Esophagus squamous epithelium (tissue), 5 donors: Measurements from ENCODE around the gene KCNJ1. TPM values are rescaled to one million over a fixed set of nuclear protein-coding genes. Genes with fewer than 3 reads are reported as not detected.

Source experiments
- DNase-seq: peaks from one replicate; lab custom pipeline; 2025; lab: John Stamatoyannopoulos, UW
- H3K27ac ChIP-seq, 4 donors: fragments of 200-600 bp; sonication (generic); one replicate each; pipeline ENCODE4 v1.5.1; 2016 to 2019; ENCODE audit warnings: mild to moderate bottlenecking in 1 of 4
- H3K27me3 ChIP-seq, 4 donors: fragments of 200-600 bp; sonication (generic); 1 replicate in 3 of 4; 2 replicates in 1 of 4; pipeline versions ENCODE4 v1.5.1 to v1.6.0; 2017 to 2021; ENCODE audit warnings: antibody characterized with exemption in 1 of 4
- H3K36me3 ChIP-seq, 3 donors: fragments of 200-600 bp; sonication (generic); one replicate each; pipeline ENCODE4 v1.5.1; 2016 to 2019
- H3K4me1 ChIP-seq, 3 donors: fragments of 200-600 bp; sonication (generic); one replicate each; pipeline ENCODE4 v1.5.1; 2017 to 2019
- H3K4me3 ChIP-seq, 4 donors: fragments of 200-600 bp; sonication (generic); 1 replicate in 3 of 4; 2 replicates in 1 of 4; pipeline ENCODE4 v1.5.1; 2016 to 2019; ENCODE audit warnings: mild to moderate bottlenecking in 2 of 4, moderate library complexity in 1 of 4
- H3K9me3 ChIP-seq, 3 donors: fragments of 200-600 bp; sonication (generic); one replicate each; pipeline ENCODE4 v1.5.1; 2016 to 2019
- CTCF ChIP-seq, 6 experiments: fragments of 450-650 bp in 4 of 6; fragments of 200-600 bp in 2 of 6; sonication (generic) in 2 of 6; IDR thresholded peaks; one replicate each; pipeline ENCODE4 v1.5.1; 2016 to 2019; ENCODE audit warnings: antibody characterized with exemption in 6 of 6, mild to moderate bottlenecking in 4 of 6, moderate library complexity in 4 of 6
- POLR2A ChIP-seq, 4 donors: fragments of 450-650 bp; IDR thresholded peaks; one replicate each; pipeline ENCODE4 v1.6.1; 2017; ENCODE audit warnings: antibody characterized with exemption in 4 of 4, mild to moderate bottlenecking in 4 of 4, moderate library complexity in 3 of 4
- WGBS, 2 donors: methylation state at CpG; one replicate each; pipeline ENCODE4 v1.1.5; 2018; 5-methylcytosine and 5-hydroxymethylcytosine counted together
- intact Hi-C: fragments of 100-400 bp; cut with DNase I; formaldehyde crosslinking; loops from one replicate; pipeline ENCODE4 v1.15.0; 2022
- total RNA-seq, 4 donors: library from RNA; depleted of rRNA; stranded (reverse); fragments of >200 nt; gene quantifications; one replicate each; pipeline ENCODE4 v1.1.0, GENCODE V29; 2016
- donor health status: DM: yes; HTN: yes; CAD: no.

KCNJ1 gene
- total RNA-seq, 4 donors from 2014 or later, result under 0.01 to 1.3 TPM; not detected in 2

- H3K36me3 ChIP-seq, result no peaks in the 10 kb centered on the region
- 59 to 71% methylated on average over 4 of the region's 4 CpGs for WGBS, 2 donors
- peak overlapping the region in 1 of 4 donors; percentile 9 for H3K27ac ChIP-seq
- TF ChIP-seq CTCF (IDR thresholded peaks at IDR 0.05) (no peak), POLR2A (IDR thresholded peaks at IDR 0.05) (no peak)
- no peak for DNase-seq
- H3K9me3 ChIP-seq, result no peaks in the 10 kb centered on the region
- peaks cover 0 to 3% (median 0%) of the 10 kb centered on the region in 4 donors for H3K27me3 ChIP-seq
- intact Hi-C loops, result loop anchor here (5.0 kb wide), 1 partner anchor 670 kb away; no protein-coding TSS in a partner anchor
- H3K4me1 ChIP-seq, result peaks cover 0 to 8% (median 0%) of the 10 kb centered on the region in 3 donors
- no peak overlapping the region for H3K4me3 ChIP-seq
These were observed 29.5 kb downstream of the KCNJ1 start for GRCh38 chr11:128837627-128838026.

- H3K4me1 ChIP-seq, result peaks cover 0 to 16% (median 0%) of the 10 kb centered on the region in 3 donors
- no peak overlapping the region for H3K4me3 ChIP-seq
- no peaks in the 10 kb centered on the region for H3K36me3 ChIP-seq
- no peaks in the 10 kb centered on the region for H3K9me3 ChIP-seq
- H3K27me3 ChIP-seq, result peaks cover 0 to 3% (median 0%) of the 10 kb centered on the region in 4 donors
- TF ChIP-seq CTCF (IDR thresholded peaks at IDR 0.05) (no peak), POLR2A (IDR thresholded peaks at IDR 0.05) (no peak)
- intact Hi-C loops, result loop anchor here (5.0 kb wide), 1 partner anchor 669 kb away; no protein-coding TSS in a partner anchor
- DNase-seq, result no peak
- whole genome bisulfite sequencing, 2 donors, result 40 to 47% methylated on average over 10 to 14 of the region's 16 CpGs
- peak overlapping the region in 2 of 4 donors; percentile 14 to 28 for H3K27ac ChIP-seq
These were observed 31.2 kb downstream of the KCNJ1 start for GRCh38 chr11:128835741-128836430.

GRCh38 chr11:128834157-128834556 is 32.9 kb downstream of the KCNJ1 start:
- WGBS, 2 donors, result 73 to 82% methylated on average over 2 of the region's 2 CpGs
- DNase-seq, result no peak
- peaks cover 0 to 3% (median 0%) of the 10 kb centered on the region in 4 donors for H3K27me3 ChIP-seq
- H3K36me3 ChIP-seq, result no peaks in the 10 kb centered on the region
- H3K4me1 ChIP-seq, result peaks cover 0 to 21% (median 0%) of the 10 kb centered on the region in 3 donors
- no peaks in the 10 kb centered on the region for H3K9me3 ChIP-seq
- intact Hi-C loops, result no loop called here
- no peak overlapping the region for H3K27ac ChIP-seq
- no peak overlapping the region for H3K4me3 ChIP-seq
- TF ChIP-seq POLR2A (IDR thresholded peaks at IDR 0.05), result no peak
- TF ChIP-seq CTCF (IDR thresholded peaks at IDR 0.05), result no peak

GRCh38 chr11:128832121-128832497 is 35.0 kb downstream of the KCNJ1 start:
- DNase-seq, result no peak
- intact Hi-C loops, result no loop called here
- H3K27me3 ChIP-seq, result no peaks in the 10 kb centered on the region
- H3K27ac ChIP-seq, result no peak overlapping the region
- H3K9me3 ChIP-seq, result no peaks in the 10 kb centered on the region
- TF ChIP-seq CTCF (IDR thresholded peaks at IDR 0.05) (no peak), POLR2A (IDR thresholded peaks at IDR 0.05) (no peak)
- no peaks in the 10 kb centered on the region for H3K36me3 ChIP-seq
- no peak overlapping the region for H3K4me3 ChIP-seq
- H3K4me1 ChIP-seq, result peaks cover 0 to 18% (median 0%) of the 10 kb centered on the region in 3 donors
- WGBS, 2 donors, result 31 to 43% methylated on average over 3 of the region's 3 CpGs
